ENCODE measurements around the gene PSMD11. TPM values are rescaled to one million over a fixed set of nuclear protein-coding genes. Genes with fewer than 3 reads are reported as not detected.
"Not testable (repeated sequence)": the region's sequence is repeated elsewhere in the genome, so short reads cannot be mapped to it uniquely, and the experiment has no call there.

Gene PSMD11
- total RNA-seq (49.0 TPM), polyA plus RNA-seq (37.7 TPM)

GRCh38 chr17:32444301-32445073, at the start of gene PSMD11:
Gene PSMD11, plus strand, starts transcription at chr17:32444510. Its CDS starts 14 bp downstream, at chr17:32444524.
- DNase-seq (ENCODE audit: extremely low spot score): peak; percentile 90
- Histone ChIP-seq H3K27ac (ENCODE audit: low read depth) (peak within 1 kb of the TSS; percentile 65), H3K36me3 (ENCODE audit: insufficient read depth) (no peaks in the 10 kb centered on the region), H3K4me3 (ENCODE audit: low read depth, low read length) (peak within 1 kb of the TSS; percentile 93), H3K4me1 (ENCODE audit: insufficient read depth) (no peaks in the 10 kb centered on the region)
- under 1% methylated on average over 74 of the region's 74 CpGs for WGBS

- Histone ChIP-seq H3K36me3 (ENCODE audit: insufficient read depth) (no peaks in the 10 kb centered on the region), H3K4me1 (ENCODE audit: insufficient read depth) (no peaks in the 10 kb centered on the region), H3K4me3 (ENCODE audit: low read depth, low read length) (no peak overlapping the region), H3K27ac (ENCODE audit: low read depth) (no peak overlapping the region)
- DNase-seq (ENCODE audit: extremely low spot score): no peak
- 98% methylated on average over 5 of the region's 5 CpGs for WGBS
Measured at GRCh38 chr17:32396343-32396742, 48.0 kb upstream of the PSMD11 start.

- Histone ChIP-seq H3K4me3 (ENCODE audit: low read depth, low read length) (no peak overlapping the region), H3K36me3 (ENCODE audit: insufficient read depth) (no peaks in the 10 kb centered on the region)
Measured at GRCh38 chr17:32398946-32399345, 45.4 kb upstream of the PSMD11 start.

GRCh38 chr17:32410085-32410484, 34.2 kb upstream of the PSMD11 start:
- H3K4me3 ChIP-seq (ENCODE audit: low read depth, low read length); H3K4me1 ChIP-seq (ENCODE audit: insufficient read depth); H3K36me3 ChIP-seq (ENCODE audit: insufficient read depth); H3K27ac ChIP-seq (ENCODE audit: low read depth); DNase-seq (ENCODE audit: extremely low spot score): not testable (repeated sequence)
- WGBS: 95% methylated on average over 3 of the region's 3 CpGs

More at GRCh38 chr17:32398946-32399345, 45.4 kb upstream of the PSMD11 start:
- no peak overlapping the region for H3K27ac ChIP-seq (ENCODE audit: low read depth)
- no peaks in the 10 kb centered on the region for H3K4me1 ChIP-seq (ENCODE audit: insufficient read depth)
- DNase-seq (ENCODE audit: extremely low spot score): no peak

GRCh38 chr17:32426894-32427293, 17.4 kb upstream of the PSMD11 start:
- DNase-seq (ENCODE audit: extremely low spot score): no peak
- Histone ChIP-seq H3K27ac (ENCODE audit: low read depth) (no peak overlapping the region), H3K4me3 (ENCODE audit: low read depth, low read length) (no peak overlapping the region), H3K4me1 (ENCODE audit: insufficient read depth) (no peaks in the 10 kb centered on the region), H3K36me3 (ENCODE audit: insufficient read depth) (no peaks in the 10 kb centered on the region)
- 78% methylated on average over 4 of the region's 4 CpGs for WGBS

GRCh38 chr17:32429598-32429997, 14.7 kb upstream of the PSMD11 start:
- DNase-seq (ENCODE audit: extremely low spot score): no peak
- no peak overlapping the region for H3K4me3 ChIP-seq (ENCODE audit: low read depth, low read length)
- no peak overlapping the region for H3K27ac ChIP-seq (ENCODE audit: low read depth)
- 92% methylated on average over 2 of the region's 2 CpGs for WGBS
- no peaks in the 10 kb centered on the region for H3K4me1 ChIP-seq (ENCODE audit: insufficient read depth)
- H3K36me3 ChIP-seq (ENCODE audit: insufficient read depth): no peaks in the 10 kb centered on the region

- Histone ChIP-seq H3K4me3 (ENCODE audit: low read depth, low read length) (no peak overlapping the region), H3K4me1 (ENCODE audit: insufficient read depth) (no peaks in the 10 kb centered on the region), H3K36me3 (ENCODE audit: insufficient read depth) (no peaks in the 10 kb centered on the region), H3K27ac (ENCODE audit: low read depth) (no peak overlapping the region)
- WGBS: 68% methylated on average over 5 of the region's 5 CpGs
- DNase-seq (ENCODE audit: extremely low spot score): no peak
Measured at GRCh38 chr17:32440722-32441121, 3.6 kb upstream of the PSMD11 start.

- no peaks in the 10 kb centered on the region for H3K36me3 ChIP-seq (ENCODE audit: insufficient read depth)
- no peak overlapping the region for H3K4me3 ChIP-seq (ENCODE audit: low read depth, low read length)
- H3K4me1 ChIP-seq (ENCODE audit: insufficient read depth): no peaks in the 10 kb centered on the region
- WGBS: 69% methylated on average over 2 of the region's 2 CpGs
- no peak for DNase-seq (ENCODE audit: extremely low spot score)
- no peak overlapping the region for H3K27ac ChIP-seq (ENCODE audit: low read depth)
Measured at GRCh38 chr17:32441886-32442285, 2.4 kb upstream of the PSMD11 start.

- Histone ChIP-seq H3K4me3 (ENCODE audit: low read depth, low read length) (peak overlapping the region; percentile 93), H3K4me1 (ENCODE audit: insufficient read depth) (no peaks in the 10 kb centered on the region), H3K27ac (ENCODE audit: low read depth) (no peak overlapping the region), H3K36me3 (ENCODE audit: insufficient read depth) (no peaks in the 10 kb centered on the region)
- WGBS: 10% methylated on average over 29 of the region's 29 CpGs
- no peak for DNase-seq (ENCODE audit: extremely low spot score)
Measured at GRCh38 chr17:32443827-32444300, 446 bp upstream of the PSMD11 start.

- DNase-seq (ENCODE audit: extremely low spot score): no peak
- under 1% methylated on average over 14 of the region's 14 CpGs for WGBS
- H3K36me3 ChIP-seq (ENCODE audit: insufficient read depth): no peaks in the 10 kb centered on the region
Measured at GRCh38 chr17:32445074-32445415, 735 bp downstream of the PSMD11 start.

GRCh38 chr17:32445497-32445896, 1.2 kb downstream of the PSMD11 start:
- 19% methylated on average over 6 of the region's 6 CpGs for WGBS
- H3K27ac ChIP-seq (ENCODE audit: low read depth): no peak overlapping the region
- no peak for DNase-seq (ENCODE audit: extremely low spot score)

More at GRCh38 chr17:32445074-32445415, 735 bp downstream of the PSMD11 start:
- H3K27ac ChIP-seq (ENCODE audit: low read depth): no peak overlapping the region
- peak overlapping the region; percentile 93 for H3K4me3 ChIP-seq (ENCODE audit: low read depth, low read length)
- H3K4me1 ChIP-seq (ENCODE audit: insufficient read depth): no peaks in the 10 kb centered on the region

GRCh38 chr17:32445971-32446370, 1.7 kb downstream of the PSMD11 start:
- H3K36me3 ChIP-seq (ENCODE audit: insufficient read depth): peaks cover 2% of the 10 kb centered on the region
- 71% methylated on average over 2 of the region's 2 CpGs for WGBS
- no peaks in the 10 kb centered on the region for H3K4me1 ChIP-seq (ENCODE audit: insufficient read depth)
- H3K4me3 ChIP-seq (ENCODE audit: low read depth, low read length): no peak overlapping the region
- no peak overlapping the region for H3K27ac ChIP-seq (ENCODE audit: low read depth)
- no peak for DNase-seq (ENCODE audit: extremely low spot score)

More at GRCh38 chr17:32445497-32445896, 1.2 kb downstream of the PSMD11 start:
- Histone ChIP-seq H3K36me3 (ENCODE audit: insufficient read depth) (no peaks in the 10 kb centered on the region), H3K4me3 (ENCODE audit: low read depth, low read length) (peak overlapping the region; percentile 93), H3K4me1 (ENCODE audit: insufficient read depth) (no peaks in the 10 kb centered on the region)

GRCh38 chr17:32446949-32447348, 2.6 kb downstream of the PSMD11 start:
- Histone ChIP-seq H3K4me3 (ENCODE audit: low read depth, low read length) (no peak overlapping the region), H3K36me3 (ENCODE audit: insufficient read depth) (peaks cover 2% of the 10 kb centered on the region), H3K27ac (ENCODE audit: low read depth) (no peak overlapping the region), H3K4me1 (ENCODE audit: insufficient read depth) (no peaks in the 10 kb centered on the region)
- DNase-seq (ENCODE audit: extremely low spot score): no peak
- 85% methylated on average over 2 of the region's 2 CpGs for WGBS

- no peak for DNase-seq (ENCODE audit: extremely low spot score)
- H3K27ac ChIP-seq (ENCODE audit: low read depth): no peak overlapping the region
- no peak overlapping the region for H3K4me3 ChIP-seq (ENCODE audit: low read depth, low read length)
- H3K4me1 ChIP-seq (ENCODE audit: insufficient read depth): no peaks in the 10 kb centered on the region
- WGBS: 95% methylated on average over 5 of the region's 5 CpGs
- peaks cover 2% of the 10 kb centered on the region for H3K36me3 ChIP-seq (ENCODE audit: insufficient read depth)
Measured at GRCh38 chr17:32449963-32450362, 5.7 kb downstream of the PSMD11 start.

All from urinary bladder (tissue), 4 donors.